ENCODE measurements around the gene RBM43.

Gene RBM43

DNA sequence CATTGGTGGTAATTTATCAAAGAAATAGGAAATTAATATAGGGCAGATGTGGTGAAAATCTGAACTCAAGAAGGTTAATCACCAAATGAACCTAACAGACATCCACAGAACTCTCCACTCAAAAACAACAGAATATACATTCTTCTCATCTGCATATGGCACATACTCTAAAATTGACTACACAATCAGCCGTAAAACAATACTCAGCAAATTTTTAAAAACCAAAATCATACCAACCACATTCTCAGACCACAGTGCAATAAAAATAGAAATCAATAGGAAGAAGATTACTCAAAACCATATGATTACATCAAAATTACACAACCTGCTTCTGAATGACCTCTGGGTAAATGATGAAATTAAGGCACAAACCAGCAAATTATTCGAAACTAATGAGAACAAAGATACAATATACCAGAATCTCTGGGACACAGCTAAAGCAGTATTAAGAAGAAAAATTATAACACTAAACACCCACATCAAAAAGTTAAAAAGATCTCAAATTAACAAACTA is 31.0 kb downstream of the RBM43 start:
- Histone ChIP-seq H3K27ac (ENCODE audit: insufficient read depth in 1 of 2, low read depth in 1 of 2, low read length in 2 of 2, poor library complexity in 1 of 2, severe bottlenecking in 2 of 2) (no peak overlapping the region), H3K9me3 (ENCODE audit: control extremely low read depth in 1 of 5, control insufficient read depth in 4 of 5, insufficient read depth in 2 of 5, low read depth in 1 of 5, low read length in 4 of 5) (no peaks in the 10 kb centered on the region), H3K36me3 (ENCODE audit: control insufficient read depth in 4 of 4, insufficient read depth in 4 of 4, low read length in 3 of 4) (no peaks in the 10 kb centered on the region), H3K4me3 (ENCODE audit: control insufficient read depth in 1 of 7, extremely low read depth in 1 of 7, insufficient read depth in 4 of 7, low read depth in 2 of 7, low read length in 6 of 7) (no peak overlapping the region), H3K4me1 (ENCODE audit: control extremely low read depth in 1 of 4, control insufficient read depth in 4 of 4, insufficient read depth in 4 of 4, low read length in 3 of 4) (no peaks in the 10 kb centered on the region), H3K27me3 (replicated peaks in 2 of 5; ENCODE audit: control insufficient read depth in 4 of 5, insufficient read depth in 5 of 5, low read length in 4 of 5) (no peaks in the 10 kb centered on the region)
- ChIA-PET POLR2A (no interaction called here), CTCF (no interaction called here)
- 90% methylated on average over 2 of the region's 2 CpGs for WGBS (ENCODE audit: insufficient coverage)
- DNase-seq, result no peak

DNA sequence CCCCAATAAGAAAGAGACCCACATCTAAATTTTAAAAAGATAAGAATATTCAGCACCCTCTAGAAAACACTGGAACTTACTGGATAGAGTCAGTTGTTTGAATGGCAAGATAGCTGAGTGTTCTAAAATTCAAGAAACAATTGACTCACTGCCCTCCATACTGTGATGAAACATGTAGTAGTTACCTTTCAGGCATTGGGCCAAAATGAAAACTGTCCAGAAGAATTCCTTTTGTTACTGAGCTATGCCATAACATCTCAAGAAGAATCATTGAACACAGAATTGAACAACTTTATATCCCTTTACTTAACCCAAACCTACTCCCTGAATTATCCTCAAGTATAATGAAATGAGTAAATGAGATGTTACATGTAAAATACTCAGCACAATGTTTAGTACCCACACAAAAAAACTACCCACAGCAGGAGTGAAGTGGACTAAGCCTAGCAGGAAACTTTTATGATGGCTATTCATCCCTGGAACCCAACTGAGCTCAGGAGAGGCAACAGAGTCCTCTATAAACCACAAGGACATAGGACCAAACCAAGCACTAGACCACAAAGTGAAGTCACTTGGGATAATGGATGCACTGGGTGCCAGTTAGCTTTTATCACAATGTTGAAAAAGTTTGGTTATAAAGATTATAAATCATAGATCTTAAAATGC is 32.7 kb downstream of the RBM43 start:
- Histone ChIP-seq H3K4me1 (ENCODE audit: control extremely low read depth in 1 of 4, control insufficient read depth in 4 of 4, insufficient read depth in 4 of 4, low read length in 3 of 4) (no peaks in the 10 kb centered on the region), H3K27me3 (replicated peaks in 2 of 5; ENCODE audit: control insufficient read depth in 4 of 5, insufficient read depth in 5 of 5, low read length in 4 of 5) (no peaks in the 10 kb centered on the region), H3K27ac (ENCODE audit: insufficient read depth in 1 of 2, low read depth in 1 of 2, low read length in 2 of 2, poor library complexity in 1 of 2, severe bottlenecking in 2 of 2) (no peak overlapping the region), H3K9me3 (ENCODE audit: control extremely low read depth in 1 of 5, control insufficient read depth in 4 of 5, insufficient read depth in 2 of 5, low read depth in 1 of 5, low read length in 4 of 5) (no peaks in the 10 kb centered on the region), H3K4me3 (ENCODE audit: control insufficient read depth in 1 of 7, extremely low read depth in 1 of 7, insufficient read depth in 4 of 7, low read depth in 2 of 7, low read length in 6 of 7) (no peak overlapping the region), H3K36me3 (ENCODE audit: control insufficient read depth in 4 of 4, insufficient read depth in 4 of 4, low read length in 3 of 4) (no peaks in the 10 kb centered on the region)
- POLR2A ChIA-PET, result no interaction called here
- no peak for DNase-seq
- CTCF ChIA-PET, result no interaction called here

DNA sequence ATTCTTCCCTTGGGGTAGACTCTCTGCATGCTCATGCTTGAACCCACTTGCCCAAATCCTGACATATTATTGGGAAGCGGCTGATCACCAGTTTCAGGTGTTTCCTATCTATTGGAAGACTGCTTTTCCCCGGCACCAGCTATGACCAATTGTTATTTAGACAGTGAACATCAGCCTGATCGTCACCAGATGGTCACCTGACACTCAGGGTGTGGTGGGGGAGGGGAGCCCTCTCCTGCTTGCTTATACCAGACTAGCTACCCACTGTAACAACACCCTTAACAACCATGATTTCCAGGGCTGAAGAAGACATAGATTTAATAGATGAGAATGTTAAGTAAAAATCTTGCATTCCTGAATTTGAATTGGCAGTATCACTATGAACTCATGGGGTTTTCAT is 44.3 kb downstream of the RBM43 start:
- no peak for DNase-seq
- POLR2A ChIA-PET, result no interaction called here
- no peaks in the 10 kb centered on the region for H3K36me3 ChIP-seq (ENCODE audit: control insufficient read depth in 4 of 4, insufficient read depth in 4 of 4, low read length in 3 of 4)
- no peaks in the 10 kb centered on the region for H3K4me1 ChIP-seq (ENCODE audit: control extremely low read depth in 1 of 4, control insufficient read depth in 4 of 4, insufficient read depth in 4 of 4, low read length in 3 of 4)
- H3K27ac ChIP-seq (ENCODE audit: insufficient read depth in 1 of 2, low read depth in 1 of 2, low read length in 2 of 2, poor library complexity in 1 of 2, severe bottlenecking in 2 of 2), result no peak overlapping the region
- CTCF ChIA-PET, result interaction anchor here (1.1 kb wide), 1 partner anchor 21 kb away, joined by 3 read pairs; no protein-coding TSS in a partner anchor
- H3K27me3 ChIP-seq (replicated peaks in 2 of 5; ENCODE audit: control insufficient read depth in 4 of 5, insufficient read depth in 5 of 5, low read length in 4 of 5), result no peaks in the 10 kb centered on the region
- H3K9me3 ChIP-seq (ENCODE audit: control extremely low read depth in 1 of 5, control insufficient read depth in 4 of 5, insufficient read depth in 2 of 5, low read depth in 1 of 5, low read length in 4 of 5), result no peaks in the 10 kb centered on the region
- 100% methylated on average over 1 of the region's 3 CpGs for WGBS (ENCODE audit: insufficient coverage)
- H3K4me3 ChIP-seq (ENCODE audit: control insufficient read depth in 1 of 7, extremely low read depth in 1 of 7, insufficient read depth in 4 of 7, low read depth in 2 of 7, low read length in 6 of 7), result no peak overlapping the region

DNA sequence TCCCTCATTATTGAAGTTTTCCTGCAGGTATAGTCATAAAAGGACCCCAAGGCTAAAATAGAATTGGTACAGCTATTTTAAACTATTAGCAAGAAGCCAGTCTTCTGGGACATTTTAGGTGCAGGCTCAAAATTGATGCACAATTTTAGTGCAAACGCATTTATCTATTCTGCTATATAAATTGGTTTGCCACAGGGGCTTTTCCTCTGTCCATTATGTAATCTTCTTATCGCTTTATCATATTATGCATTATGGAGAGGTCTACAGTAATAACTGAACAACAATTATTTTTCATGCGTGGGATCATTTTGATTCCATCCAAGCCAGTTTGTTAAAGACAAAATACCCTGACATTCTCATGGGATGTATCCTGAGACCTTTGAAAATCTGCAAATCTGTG is 54.6 kb downstream of the RBM43 start:
- Histone ChIP-seq H3K4me1 (ENCODE audit: control extremely low read depth in 1 of 4, control insufficient read depth in 4 of 4, insufficient read depth in 4 of 4, low read length in 3 of 4) (no peaks in the 10 kb centered on the region), H3K27ac (ENCODE audit: insufficient read depth in 1 of 2, low read depth in 1 of 2, low read length in 2 of 2, poor library complexity in 1 of 2, severe bottlenecking in 2 of 2) (no peak overlapping the region), H3K9me3 (ENCODE audit: control extremely low read depth in 1 of 5, control insufficient read depth in 4 of 5, insufficient read depth in 2 of 5, low read depth in 1 of 5, low read length in 4 of 5) (no peaks in the 10 kb centered on the region), H3K36me3 (ENCODE audit: control insufficient read depth in 4 of 4, insufficient read depth in 4 of 4, low read length in 3 of 4) (no peaks in the 10 kb centered on the region), H3K4me3 (ENCODE audit: control insufficient read depth in 1 of 7, extremely low read depth in 1 of 7, insufficient read depth in 4 of 7, low read depth in 2 of 7, low read length in 6 of 7) (no peak overlapping the region), H3K27me3 (replicated peaks in 2 of 5; ENCODE audit: control insufficient read depth in 4 of 5, insufficient read depth in 5 of 5, low read length in 4 of 5) (no peaks in the 10 kb centered on the region)
- CTCF ChIA-PET, result no interaction called here
- DNase-seq, result no peak
- no CpG with 5 or more reads among the region's 3 CpGs for WGBS (ENCODE audit: insufficient coverage)
- POLR2A ChIA-PET, result no interaction called here

DNA sequence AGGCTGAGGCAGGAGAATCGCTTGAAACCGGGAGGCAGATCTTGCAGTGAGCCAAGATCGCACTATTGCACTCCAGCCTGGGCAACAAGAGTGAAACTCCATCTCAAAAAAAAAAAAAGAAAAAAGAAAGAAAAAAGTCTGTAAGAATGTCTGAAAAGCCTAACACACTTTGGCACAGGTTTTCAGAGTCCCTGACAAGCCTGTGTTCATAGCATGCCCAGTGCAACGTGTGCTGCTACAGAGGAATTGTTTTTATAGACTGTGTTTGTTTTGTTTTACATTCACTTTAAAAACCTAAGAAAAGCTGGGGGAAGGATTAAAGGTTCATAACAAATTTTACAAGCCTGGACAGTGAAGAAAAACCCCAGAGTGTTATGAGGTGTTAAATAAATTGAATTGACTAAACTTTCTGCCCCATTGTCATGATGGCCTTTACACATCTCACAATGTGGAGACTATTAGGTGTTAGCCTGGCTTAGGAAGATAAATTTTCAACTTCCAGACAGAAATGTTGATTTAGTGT is 55.2 kb downstream of the RBM43 start:
- CTCF ChIA-PET, result no interaction called here
- POLR2A ChIA-PET, result no interaction called here
- H3K9me3 ChIP-seq (ENCODE audit: control extremely low read depth in 1 of 5, control insufficient read depth in 4 of 5, insufficient read depth in 2 of 5, low read depth in 1 of 5, low read length in 4 of 5), result no peaks in the 10 kb centered on the region

GRCh38 chr2:151205571-151205970 is 56.1 kb downstream of the RBM43 start:
- ChIA-PET POLR2A (no interaction called here), CTCF (no interaction called here)
- Histone ChIP-seq H3K36me3 (ENCODE audit: control insufficient read depth in 4 of 4, insufficient read depth in 4 of 4, low read length in 3 of 4) (no peaks in the 10 kb centered on the region), H3K27me3 (replicated peaks in 2 of 5; ENCODE audit: control insufficient read depth in 4 of 5, insufficient read depth in 5 of 5, low read length in 4 of 5) (no peaks in the 10 kb centered on the region), H3K9me3 (ENCODE audit: control extremely low read depth in 1 of 5, control insufficient read depth in 4 of 5, insufficient read depth in 2 of 5, low read depth in 1 of 5, low read length in 4 of 5) (no peaks in the 10 kb centered on the region), H3K27ac (ENCODE audit: insufficient read depth in 1 of 2, low read depth in 1 of 2, low read length in 2 of 2, poor library complexity in 1 of 2, severe bottlenecking in 2 of 2) (no peak overlapping the region), H3K4me3 (ENCODE audit: control insufficient read depth in 1 of 7, extremely low read depth in 1 of 7, insufficient read depth in 4 of 7, low read depth in 2 of 7, low read length in 6 of 7) (no peak overlapping the region), H3K4me1 (ENCODE audit: control extremely low read depth in 1 of 4, control insufficient read depth in 4 of 4, insufficient read depth in 4 of 4, low read length in 3 of 4) (peaks cover 0 to 10% (median 6%) of the 10 kb centered on the region in 4 experiments)
- no peak for DNase-seq
- no CpG with 5 or more reads among the region's 3 CpGs for whole genome bisulfite sequencing (ENCODE audit: insufficient coverage)

More for the DNA sequence above, 55.2 kb downstream of the RBM43 start:
- no peak for DNase-seq
- WGBS (ENCODE audit: insufficient coverage), result no CpG with 5 or more reads among the region's 4 CpGs
- Histone ChIP-seq H3K27me3 (replicated peaks in 2 of 5; ENCODE audit: control insufficient read depth in 4 of 5, insufficient read depth in 5 of 5, low read length in 4 of 5) (no peaks in the 10 kb centered on the region), H3K36me3 (ENCODE audit: control insufficient read depth in 4 of 4, insufficient read depth in 4 of 4, low read length in 3 of 4) (no peaks in the 10 kb centered on the region), H3K4me1 (ENCODE audit: control extremely low read depth in 1 of 4, control insufficient read depth in 4 of 4, insufficient read depth in 4 of 4, low read length in 3 of 4) (peaks cover 0 to 1% (median under 1%) of the 10 kb centered on the region in 4 experiments), H3K27ac (ENCODE audit: insufficient read depth in 1 of 2, low read depth in 1 of 2, low read length in 2 of 2, poor library complexity in 1 of 2, severe bottlenecking in 2 of 2) (no peak overlapping the region), H3K4me3 (ENCODE audit: control insufficient read depth in 1 of 7, extremely low read depth in 1 of 7, insufficient read depth in 4 of 7, low read depth in 2 of 7, low read length in 6 of 7) (no peak overlapping the region)

DNA sequence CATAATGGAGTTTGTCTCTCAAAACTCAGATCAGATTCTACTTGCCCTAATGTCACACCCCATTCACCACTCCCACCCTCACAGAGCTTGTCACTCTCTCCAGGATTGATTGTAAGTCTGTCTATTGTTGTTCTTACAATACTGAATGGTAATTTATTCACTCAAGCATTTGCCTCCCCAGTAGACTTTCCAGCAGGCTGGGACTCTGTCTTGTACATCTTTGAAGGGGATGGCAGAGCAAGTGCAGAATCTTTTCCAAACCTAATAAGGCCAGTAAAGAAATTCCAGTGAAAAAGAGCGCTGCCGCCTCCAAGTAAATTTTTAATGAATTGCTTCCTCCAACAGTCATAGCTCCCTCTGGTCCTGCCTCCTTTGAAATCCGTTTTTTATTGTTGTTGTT is 56.9 kb downstream of the RBM43 start:
- peaks cover 0 to 14% (median 11%) of the 10 kb centered on the region in 4 experiments for H3K4me1 ChIP-seq (ENCODE audit: control extremely low read depth in 1 of 4, control insufficient read depth in 4 of 4, insufficient read depth in 4 of 4, low read length in 3 of 4)
- DNase-seq, result no peak
- H3K27ac ChIP-seq (ENCODE audit: insufficient read depth in 1 of 2, low read depth in 1 of 2, low read length in 2 of 2, poor library complexity in 1 of 2, severe bottlenecking in 2 of 2), result no peak overlapping the region
- no peaks in the 10 kb centered on the region for H3K9me3 ChIP-seq (ENCODE audit: control extremely low read depth in 1 of 5, control insufficient read depth in 4 of 5, insufficient read depth in 2 of 5, low read depth in 1 of 5, low read length in 4 of 5)
- POLR2A ChIA-PET, result no interaction called here
- H3K27me3 ChIP-seq (replicated peaks in 2 of 5; ENCODE audit: control insufficient read depth in 4 of 5, insufficient read depth in 5 of 5, low read length in 4 of 5), result no peaks in the 10 kb centered on the region
- no peak overlapping the region for H3K4me3 ChIP-seq (ENCODE audit: control insufficient read depth in 1 of 7, extremely low read depth in 1 of 7, insufficient read depth in 4 of 7, low read depth in 2 of 7, low read length in 6 of 7)
- no peaks in the 10 kb centered on the region for H3K36me3 ChIP-seq (ENCODE audit: control insufficient read depth in 4 of 4, insufficient read depth in 4 of 4, low read length in 3 of 4)
- WGBS (ENCODE audit: insufficient coverage), result 100% methylated on average over 2 of the region's 3 CpGs
- CTCF ChIA-PET, result no interaction called here
